Loucy (cell line): Measurements from ENCODE around the gene CYP2R1.

Source experiments
- H2AFZ ChIP-seq: fragments of 200-600 bp; sonication (generic); 2 replicates; pipeline ENCODE4 v1.6.0; 2016; ENCODE audit warnings: antibody characterized with exemption, mild to moderate bottlenecking, low read length, moderate library complexity
- H3F3A ChIP-seq: fragments of 200-600 bp; 2 replicates; pipeline ENCODE4 v1.6.0; 2016; ENCODE audit warnings: antibody characterized with exemption, low read depth, mild to moderate bottlenecking
- H3K27me3 ChIP-seq: fragments of 200-600 bp; sonication (generic); 2 replicates; pipeline ENCODE4 v1.6.1; 2014; ENCODE audit warnings: low read length, mild to moderate bottlenecking; ENCODE audit not compliant: insufficient read depth, poor library complexity, severe bottlenecking
- H3K36me3 ChIP-seq: fragments of 200-600 bp; sonication (generic); 2 replicates; pipeline ENCODE4 v1.6.1; 2016; ENCODE audit warnings: low read length; ENCODE audit not compliant: insufficient read depth
- H3K4me1 ChIP-seq: fragments of 200-600 bp; sonication (generic); 2 replicates; pipeline ENCODE4 v1.5.1; 2014; ENCODE audit warnings: low read length, mild to moderate bottlenecking; ENCODE audit not compliant: insufficient read depth, poor library complexity, severe bottlenecking
- H3K4me2 ChIP-seq: fragments of 200-600 bp; sonication (generic); 2 replicates; pipeline ENCODE4 v1.6.0; 2014; ENCODE audit warnings: antibody characterized with exemption, low read length, low read depth, mild to moderate bottlenecking; ENCODE audit not compliant: poor library complexity, severe bottlenecking
- H3K4me3 ChIP-seq: fragments of 200-600 bp; sonication (generic); 2 replicates; pipeline ENCODE4 v1.5.1; 2014; ENCODE audit warnings: low read length, mild to moderate bottlenecking, mixed read lengths; ENCODE audit not compliant: poor library complexity, severe bottlenecking
- H3K79me2 ChIP-seq: fragments of 200-600 bp; sonication (generic); 2 replicates; pipeline ENCODE4 v1.6.1; 2014; ENCODE audit warnings: low read length; ENCODE audit not compliant: insufficient read depth
- H3K9ac ChIP-seq: fragments of 200-600 bp; sonication (generic); 2 replicates; pipeline ENCODE4 v1.6.0; 2014; ENCODE audit warnings: mild to moderate bottlenecking, low read depth, low read length, moderate library complexity; ENCODE audit not compliant: poor library complexity, severe bottlenecking
- H3K9me2 ChIP-seq: fragments of 200-600 bp; sonication (generic); replicated peaks from 2 replicates; pipeline ENCODE4 v1.6.1; 2016; ENCODE audit warnings: low read depth, low read length, mixed read lengths
- H3K9me3 ChIP-seq: fragments of 200-600 bp; sonication (generic); 2 replicates; pipeline ENCODE4 v1.6.1; 2014; ENCODE audit warnings: mild to moderate bottlenecking, antibody characterized with exemption, low read length, low read depth; ENCODE audit not compliant: insufficient read depth
- H4K20me1 ChIP-seq: fragments of 200-600 bp; sonication (generic); 2 replicates; pipeline ENCODE4 v1.6.0; 2014; ENCODE audit warnings: antibody characterized with exemption, low read length, mild to moderate bottlenecking; ENCODE audit not compliant: insufficient read depth, poor library complexity, severe bottlenecking
- CTCF ChIP-seq: fragments of 200-600 bp; sonication (generic); conservative IDR thresholded peaks from 2 replicates; pipeline ENCODE4 v1.5.1; 2014; ENCODE audit warnings: mild to moderate bottlenecking, antibody characterized with exemption, low read length
- EZH2phosphoT487 ChIP-seq: fragments of 200-600 bp; IDR thresholded peaks from 2 replicates; pipeline ENCODE4 v1.6.1; 2018; ENCODE audit warnings: antibody characterized with exemption, mild to moderate bottlenecking, moderate library complexity, borderline replicate concordance

CYP2R1 gene

GRCh38 chr11:14860511-14860910 is 31.5 kb downstream of the CYP2R1 start:
- H3K4me3 ChIP-seq = no peak overlapping the region
- H3K9me3 ChIP-seq = no peaks in the 10 kb centered on the region
- H4K20me1 ChIP-seq = no peaks in the 10 kb centered on the region
- H3K9ac ChIP-seq = no peak overlapping the region
- peaks cover 32% of the 10 kb centered on the region; the same call in 1 of the 2 replicates for H3K36me3 ChIP-seq
- no peak for TF ChIP-seq CTCF
- TF ChIP-seq EZH2phosphoT487 = no peak
- H2AFZ ChIP-seq = no peak overlapping the region
- H3K79me2 ChIP-seq = no peaks in the 10 kb centered on the region
- H3K4me1 ChIP-seq = no peaks in the 10 kb centered on the region
- no peaks in the 10 kb centered on the region for H3K27me3 ChIP-seq
- no peaks in the 10 kb centered on the region for H3K9me2 ChIP-seq
- H3F3A ChIP-seq = no peaks in the 10 kb centered on the region
- H3K4me2 ChIP-seq = no peak overlapping the region

- Histone ChIP-seq H3K4me1 (peaks cover 2% of the 10 kb centered on the region), H3K79me2 (no peaks in the 10 kb centered on the region), H3F3A (no peaks in the 10 kb centered on the region), H3K9me2 (no peaks in the 10 kb centered on the region), H3K9me3 (no peaks in the 10 kb centered on the region), H4K20me1 (no peaks in the 10 kb centered on the region), H2AFZ (no peak overlapping the region), H3K36me3 (peaks cover 29% of the 10 kb centered on the region; the same call in 1 of the 2 replicates), H3K9ac (no peak overlapping the region), H3K27me3 (no peaks in the 10 kb centered on the region), H3K4me3 (no peak overlapping the region), H3K4me2 (no peak overlapping the region)
- TF ChIP-seq CTCF (no peak), EZH2phosphoT487 (no peak)
These were observed 33.6 kb downstream of the CYP2R1 start for GRCh38 chr11:14858404-14858803.

- H3K9me3 ChIP-seq = no peaks in the 10 kb centered on the region
- H3K9me2 ChIP-seq = no peaks in the 10 kb centered on the region
- H3K79me2 ChIP-seq = no peaks in the 10 kb centered on the region
- H3K4me3 ChIP-seq = no peak overlapping the region
- H2AFZ ChIP-seq = no peak overlapping the region
- peaks cover 28% of the 10 kb centered on the region; the same call in 1 of the 2 replicates for H3K36me3 ChIP-seq
- no peaks in the 10 kb centered on the region for H4K20me1 ChIP-seq
- no peak overlapping the region for H3K9ac ChIP-seq
- TF ChIP-seq CTCF = no peak
- no peak for TF ChIP-seq EZH2phosphoT487
- no peaks in the 10 kb centered on the region for H3F3A ChIP-seq
- peaks cover 5% of the 10 kb centered on the region for H3K4me1 ChIP-seq
- no peaks in the 10 kb centered on the region for H3K27me3 ChIP-seq
- H3K4me2 ChIP-seq = no peak overlapping the region
These were observed 34.4 kb downstream of the CYP2R1 start for GRCh38 chr11:14857621-14858020.
